Measurements from ENCODE around the gene NEK4. TPM values are rescaled to one million over a fixed set of nuclear protein-coding genes. Genes with fewer than 3 reads are reported as not detected.
A peak's percentile ranks its signal among the peaks of the same experiment; 100 is the strongest.

The NEK4 gene
- total and polyA plus RNA-seq, 8 donors, result 23.6 to 35.0 (median 28.5) TPM

DNA sequence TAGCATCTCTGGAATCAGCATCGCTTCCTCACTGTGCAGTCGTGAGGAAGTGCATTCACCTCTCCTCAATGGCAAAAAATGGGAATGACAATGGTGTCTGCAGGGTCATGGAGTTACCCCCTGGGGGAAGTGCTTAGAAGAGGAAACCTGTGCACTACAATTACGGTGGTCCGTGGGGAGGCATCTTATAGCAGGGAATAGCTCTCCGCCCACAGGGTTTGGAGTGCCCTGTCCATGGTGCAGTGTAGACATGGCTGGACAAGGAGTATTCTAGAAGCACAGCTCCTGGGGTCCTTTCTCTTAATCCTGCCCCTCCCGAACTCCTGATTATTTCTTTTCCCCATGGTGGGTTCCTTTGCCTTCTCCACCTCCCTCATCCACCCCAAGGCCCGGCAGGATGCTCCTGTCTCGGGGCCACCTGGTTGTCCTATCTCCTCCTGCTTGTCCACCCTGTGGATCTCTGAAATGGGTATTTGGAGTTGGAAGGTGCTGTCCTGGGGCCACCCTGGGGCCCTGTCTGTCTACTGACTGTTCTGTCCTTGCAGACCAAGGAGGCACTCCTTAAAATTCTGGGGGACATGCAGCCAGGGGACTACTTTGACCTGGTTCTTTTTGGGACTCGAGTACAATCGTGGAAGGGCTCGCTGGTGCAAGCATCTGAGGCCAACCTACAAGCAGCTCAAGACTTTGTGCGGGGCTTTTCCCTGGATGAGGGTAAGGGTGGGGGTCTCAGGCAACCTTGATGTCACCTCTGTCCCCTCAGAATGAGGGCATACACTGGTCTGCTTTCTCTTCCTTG lies 11.9 kb upstream of the NEK4 start:
- Histone ChIP-seq H3K27me3 (peaks cover 0 to 9% of the 10 kb centered on the region in 2 donors), H3K27ac (no peak overlapping the region), H3K9me3 (no peaks in the 10 kb centered on the region), H3K36me3 (no peaks in the 10 kb centered on the region), H3K4me3 (no peak overlapping the region), H3K4me1 (peaks cover 0 to 8% of the 10 kb centered on the region in 2 donors)
- DNase-seq (peak in 2 of 4 donors; percentile 10 to 25), ATAC-seq (no peak)
- intact Hi-C loops (cut with DNase I), result no loop called here
- TF ChIP-seq, protein P1, sequence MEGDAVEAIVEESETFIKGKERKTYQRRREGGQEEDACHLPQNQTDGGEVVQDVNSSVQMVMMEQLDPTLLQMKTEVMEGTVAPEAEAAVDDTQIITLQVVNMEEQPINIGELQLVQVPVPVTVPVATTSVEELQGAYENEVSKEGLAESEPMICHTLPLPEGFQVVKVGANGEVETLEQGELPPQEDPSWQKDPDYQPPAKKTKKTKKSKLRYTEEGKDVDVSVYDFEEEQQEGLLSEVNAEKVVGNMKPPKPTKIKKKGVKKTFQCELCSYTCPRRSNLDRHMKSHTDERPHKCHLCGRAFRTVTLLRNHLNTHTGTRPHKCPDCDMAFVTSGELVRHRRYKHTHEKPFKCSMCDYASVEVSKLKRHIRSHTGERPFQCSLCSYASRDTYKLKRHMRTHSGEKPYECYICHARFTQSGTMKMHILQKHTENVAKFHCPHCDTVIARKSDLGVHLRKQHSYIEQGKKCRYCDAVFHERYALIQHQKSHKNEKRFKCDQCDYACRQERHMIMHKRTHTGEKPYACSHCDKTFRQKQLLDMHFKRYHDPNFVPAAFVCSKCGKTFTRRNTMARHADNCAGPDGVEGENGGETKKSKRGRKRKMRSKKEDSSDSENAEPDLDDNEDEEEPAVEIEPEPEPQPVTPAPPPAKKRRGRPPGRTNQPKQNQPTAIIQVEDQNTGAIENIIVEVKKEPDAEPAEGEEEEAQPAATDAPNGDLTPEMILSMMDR (IDR thresholded peaks at IDR 0.05), result no peak

DNA sequence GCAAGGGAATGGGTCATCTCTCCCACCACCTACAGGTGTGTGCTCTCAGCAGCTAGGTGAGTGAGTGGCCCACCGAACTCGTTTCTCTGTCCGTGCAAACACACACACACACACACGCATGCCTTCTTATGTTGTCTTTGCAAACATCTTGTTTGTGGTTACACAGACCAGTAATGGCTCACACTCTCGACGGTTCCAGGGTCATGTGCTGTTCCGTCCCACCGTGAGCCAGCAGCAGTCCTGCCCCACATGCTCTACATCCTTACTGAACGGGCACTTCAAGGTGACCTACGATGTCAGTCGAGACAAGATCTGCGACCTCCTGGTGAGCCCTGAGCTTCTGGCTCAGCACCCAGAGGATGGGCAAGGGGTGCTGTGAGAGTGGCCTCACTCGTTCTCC lies 11.0 kb upstream of the NEK4 start:
- intact Hi-C loops (cut with DNase I), result no loop called here
- H3K27ac ChIP-seq, result no peak overlapping the region
- no peak overlapping the region for H3K4me3 ChIP-seq
- ATAC-seq, result no peak
- TF ChIP-seq, protein P1 (IDR thresholded peaks at IDR 0.05), result no peak
- H3K9me3 ChIP-seq, result no peaks in the 10 kb centered on the region
- DNase-seq, result no peak
- peaks cover 0 to 8% of the 10 kb centered on the region in 2 donors for H3K4me1 ChIP-seq
- H3K36me3 ChIP-seq, result no peaks in the 10 kb centered on the region
- H3K27me3 ChIP-seq, result peaks cover 0 to 9% of the 10 kb centered on the region in 2 donors

DNA sequence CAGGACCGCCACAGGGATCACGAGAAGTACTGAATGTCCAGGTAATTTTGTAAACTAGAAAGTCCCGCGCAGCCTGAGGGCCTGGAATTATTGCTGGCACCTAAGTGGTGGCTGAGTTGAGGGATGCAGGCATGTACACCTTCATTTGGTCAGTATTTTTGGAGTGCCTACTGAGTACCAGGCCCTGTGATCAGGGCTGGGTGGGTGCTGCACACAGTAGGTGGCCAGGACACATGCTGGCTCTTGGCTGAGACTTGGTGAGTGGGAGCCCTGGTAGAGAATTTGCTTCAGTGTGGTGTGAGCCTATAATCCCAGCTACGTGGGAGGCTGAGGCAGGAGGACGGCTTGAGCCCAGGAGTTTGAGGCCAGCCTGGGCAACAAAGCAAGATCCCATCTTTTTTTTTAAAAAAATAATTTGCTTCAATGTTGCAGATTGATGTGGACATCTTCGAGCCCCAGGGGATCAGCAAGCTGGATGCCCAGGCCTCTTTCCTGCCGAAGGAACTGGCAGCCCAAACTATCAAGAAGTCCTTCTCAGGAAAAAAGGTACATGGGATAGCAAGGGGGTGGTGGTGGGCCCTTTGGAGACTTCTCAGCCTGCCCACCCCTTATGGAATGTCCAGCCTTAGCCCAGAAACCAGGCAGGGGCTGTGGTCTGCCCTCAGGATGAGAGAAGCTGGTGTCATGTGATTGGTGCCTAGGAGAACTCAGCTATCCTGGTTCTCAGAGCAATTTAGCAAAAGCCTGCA lies 9.3 kb upstream of the NEK4 start:
- TF ChIP-seq, protein P1 (IDR thresholded peaks at IDR 0.05), result no peak
- Histone ChIP-seq H3K27ac (peak overlapping the region in 1 of 2 donors; percentile 48), H3K4me3 (no peak overlapping the region), H3K4me1 (peaks cover 0 to 8% of the 10 kb centered on the region in 2 donors), H3K9me3 (no peaks in the 10 kb centered on the region), H3K36me3 (no peaks in the 10 kb centered on the region), H3K27me3 (peaks cover 0 to 9% of the 10 kb centered on the region in 2 donors)
- intact Hi-C loops (cut with DNase I), result no loop called here
- ATAC-seq (no peak), DNase-seq (no peak)

DNA sequence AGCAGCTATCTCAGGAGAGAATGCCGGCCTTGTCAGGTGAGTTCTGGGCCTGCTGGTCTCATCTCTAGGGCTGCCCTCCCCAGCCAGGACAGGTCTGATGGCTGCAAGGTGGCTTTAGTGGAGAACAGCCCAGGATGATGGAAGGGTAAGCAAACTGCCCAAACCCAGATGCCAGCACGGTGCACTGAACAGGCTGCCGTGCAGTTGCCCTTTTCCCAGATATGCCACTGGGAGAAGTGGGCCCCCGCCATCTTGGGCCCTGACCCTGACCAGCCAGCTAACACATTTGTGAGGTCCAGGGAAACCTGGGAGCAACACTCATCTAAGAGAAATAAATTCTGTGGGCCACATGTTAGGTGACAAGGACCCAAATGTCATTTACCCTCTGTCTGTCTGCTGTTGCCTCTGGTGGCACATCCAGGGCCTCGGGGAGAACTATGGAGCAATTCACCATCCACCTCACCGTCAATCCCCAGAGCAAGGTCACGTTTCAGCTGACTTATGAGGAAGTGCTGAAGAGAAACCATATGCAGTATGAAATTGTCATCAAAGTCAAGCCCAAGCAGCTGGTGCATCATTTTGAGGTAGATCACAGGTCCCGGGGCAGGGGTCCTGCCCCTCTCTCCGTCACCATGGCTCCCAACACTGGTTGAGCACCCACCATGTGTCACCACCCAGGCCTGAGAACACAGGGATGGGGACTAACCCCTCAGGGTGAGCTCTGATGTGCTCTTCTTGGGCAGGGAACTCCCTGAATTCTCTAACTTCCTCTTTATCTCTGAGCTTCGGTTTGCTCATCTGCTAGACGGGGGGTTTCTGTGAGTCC lies 8.5 kb upstream of the NEK4 start:
- no peak overlapping the region for H3K4me3 ChIP-seq
- H3K27ac ChIP-seq, result peak overlapping the region in 1 of 2 donors; percentile 48
- TF ChIP-seq, protein P1 (IDR thresholded peaks at IDR 0.05), result no peak
- H3K36me3 ChIP-seq, result no peaks in the 10 kb centered on the region
- ATAC-seq, result peak; percentile 30
- H3K4me1 ChIP-seq, result peaks cover 0 to 8% of the 10 kb centered on the region in 2 donors
- no peak for DNase-seq
- peaks cover 0 to 9% of the 10 kb centered on the region in 2 donors for H3K27me3 ChIP-seq
- no peaks in the 10 kb centered on the region for H3K9me3 ChIP-seq
- intact Hi-C loops (cut with DNase I), result no loop called here
